ENCODE results near the gene PIGS.

GRCh38 chr17:28507567-28508203 is 63.6 kb downstream of the PIGS start:
- no peak for TF ChIP-seq CTCF (IDR thresholded peaks at IDR 0.05; ENCODE audit: low read depth, low read length)
- TF ChIP-seq POLR2A (IDR thresholded peaks at IDR 0.05; ENCODE audit: extremely low read depth, insufficient read length), result no peak

Measured in NB4 (cell line).